RWPE2 (cell line): Measurements from ENCODE around the gene LRRK1.
"Not testable (repeated sequence)": the region's sequence is repeated elsewhere in the genome, so short reads cannot be mapped to it uniquely, and the experiment has no call there.

Experiments used
- ATAC-seq: fragments of 200-7000 bp; cut with Tn5 transposase; 3 replicates; pipeline ENCODE4 v1.9.1; 2021; ENCODE audit warnings: low read depth
- DNase-seq: peaks from one replicate; pipeline ENCODE4 v3.0.0-alpha.2; 2020; ENCODE audit warnings: low spot score
- H3K27ac ChIP-seq: fragments of 450-650 bp; 2 replicates; pipeline ENCODE4 v1.5.1; 2017; ENCODE audit warnings: mild to moderate bottlenecking; ENCODE audit not compliant: poor library complexity, severe bottlenecking
- H3K27me3 ChIP-seq: fragments of 250-450 bp; sonication (Bioruptor Pico); 2 replicates; pipeline ENCODE4 v1.5.1; 2021; ENCODE audit warnings: mild to moderate bottlenecking, moderate library complexity; ENCODE audit not compliant: insufficient read depth, poor library complexity, severe bottlenecking
- H3K36me3 ChIP-seq: fragments of 250-450 bp; sonication (Bioruptor Pico); 2 replicates; pipeline ENCODE4 v1.5.1; 2020; ENCODE audit warnings: low read depth, mild to moderate bottlenecking, moderate library complexity
- H3K4me1 ChIP-seq: fragments of 250-450 bp; sonication (Bioruptor Pico); 2 replicates; pipeline ENCODE4 v1.5.1; 2021; ENCODE audit warnings: mild to moderate bottlenecking, moderate library complexity; ENCODE audit not compliant: insufficient read depth, poor library complexity, severe bottlenecking
- H3K4me3 ChIP-seq: fragments of 250-450 bp; sonication (Bioruptor Pico); 2 replicates; pipeline ENCODE4 v1.5.1; 2021; ENCODE audit warnings: mild to moderate bottlenecking, moderate library complexity; ENCODE audit not compliant: severe bottlenecking
- H3K9me3 ChIP-seq: fragments of 250-450 bp; sonication (Bioruptor Pico); 2 replicates; pipeline ENCODE4 v1.5.1; 2021; ENCODE audit warnings: mild to moderate bottlenecking, moderate library complexity; ENCODE audit not compliant: severe bottlenecking
- CTCF ChIP-seq: fragments of 450-650 bp; IDR thresholded peaks from one replicate; pipeline ENCODE4 v1.5.1; 2017; ENCODE audit warnings: mild to moderate bottlenecking, moderate library complexity; ENCODE audit not compliant: poor library complexity, severe bottlenecking

The LRRK1 gene

DNA sequence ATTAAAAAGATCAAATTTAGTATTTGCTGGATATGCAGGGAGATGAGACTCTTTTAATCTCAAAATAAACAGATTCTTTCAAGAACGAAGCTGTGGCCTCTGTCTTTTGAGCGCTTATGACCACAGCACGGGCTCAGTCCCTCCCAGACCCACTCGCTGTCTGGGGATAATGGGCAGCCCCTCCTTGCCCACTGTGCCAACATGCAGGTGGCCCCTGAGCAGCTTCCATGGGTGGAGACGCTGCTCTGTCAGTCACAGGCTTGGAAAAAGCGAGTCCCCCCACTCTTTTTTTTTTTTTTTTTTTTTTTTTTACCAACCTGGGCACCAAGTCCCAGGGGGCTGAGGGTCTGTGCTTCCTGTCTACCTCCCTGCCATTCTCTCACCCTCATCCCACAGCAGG, 150.9 kb downstream of the LRRK1 start:
- Histone ChIP-seq H3K4me3 (no peak overlapping the region), H3K9me3 (no peaks in the 10 kb centered on the region), H3K27me3 (no peaks in the 10 kb centered on the region), H3K27ac (peak overlapping the region; percentile 81), H3K4me1 (peaks cover 29% of the 10 kb centered on the region), H3K36me3 (0 out of 2 replicates have a peak, but pooled peaks cover 3% of the 10 kb centered on the region)
- DNase-seq (peak; percentile 38), ATAC-seq (no peak)
- TF ChIP-seq CTCF: no peak

DNA sequence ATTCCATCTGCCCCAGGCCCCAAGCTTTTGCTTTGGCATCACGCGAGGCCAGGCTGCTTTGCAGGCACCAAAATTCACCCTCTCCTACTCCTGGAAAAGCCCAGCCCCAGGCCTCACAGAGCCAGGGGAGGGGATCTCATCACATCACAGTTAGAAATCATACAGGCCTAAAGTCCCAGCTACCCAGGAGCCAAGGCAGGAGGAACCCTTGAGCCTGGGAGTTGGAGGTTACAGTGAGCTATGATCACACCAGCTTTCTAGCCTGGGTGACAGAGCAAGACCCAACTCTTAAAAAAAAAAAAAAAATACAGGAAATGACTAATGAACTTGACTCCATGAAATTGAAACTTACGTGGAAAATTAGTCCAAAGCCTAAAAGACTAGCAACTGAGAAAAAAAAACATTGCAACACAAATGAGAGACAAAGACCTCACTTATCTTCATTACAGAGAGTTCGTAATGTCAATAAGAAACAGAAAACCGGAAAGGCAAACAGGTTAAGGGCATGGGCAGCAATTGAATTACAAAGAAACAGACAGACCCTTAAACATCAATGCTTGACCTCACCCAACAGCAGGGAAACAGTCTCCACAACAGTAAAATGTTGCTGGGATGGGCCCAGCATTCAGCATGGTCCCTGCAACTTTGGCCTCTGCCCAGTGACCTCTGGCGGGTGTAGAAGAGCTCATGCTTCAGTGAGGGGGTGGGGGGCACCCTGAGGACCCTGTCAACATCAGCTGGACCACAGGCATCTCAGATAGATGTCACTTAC, 151.5 kb downstream of the LRRK1 start:
- peak overlapping the region; percentile 81 for H3K27ac ChIP-seq
- H3K4me3 ChIP-seq: no peak overlapping the region
- no peaks in the 10 kb centered on the region for H3K9me3 ChIP-seq
- H3K36me3 ChIP-seq: 0 out of 2 replicates have a peak, but pooled peaks cover 3% of the 10 kb centered on the region
- DNase-seq (peak; percentile 52), ATAC-seq (peak; percentile 70)
- no peaks in the 10 kb centered on the region for H3K27me3 ChIP-seq
- no peak for TF ChIP-seq CTCF
- peaks cover 29% of the 10 kb centered on the region for H3K4me1 ChIP-seq

DNA sequence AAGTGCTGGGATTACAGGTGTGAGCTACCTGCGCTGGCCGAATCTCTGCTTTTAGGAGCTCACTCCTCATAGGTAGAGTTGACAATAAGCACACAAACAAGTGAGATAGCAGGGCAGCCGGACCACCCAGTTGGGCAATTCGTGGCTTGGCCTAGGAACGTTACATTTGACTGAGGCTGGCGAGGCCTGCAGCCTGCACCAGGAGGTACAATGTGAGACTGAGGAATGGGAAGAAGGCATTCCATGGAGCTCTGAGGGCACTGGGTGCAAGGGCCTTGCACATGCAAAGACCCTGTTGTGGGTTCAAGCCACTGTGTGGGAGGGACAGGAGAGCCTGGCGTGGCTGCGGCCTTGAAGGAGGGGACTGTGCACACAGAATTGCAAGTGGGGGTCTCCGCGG, 152.5 kb downstream of the LRRK1 start:
- H3K27me3 ChIP-seq: no peaks in the 10 kb centered on the region
- no peak for TF ChIP-seq CTCF
- no peak overlapping the region for H3K4me3 ChIP-seq
- H3K36me3 ChIP-seq: no peaks in the 10 kb centered on the region
- H3K9me3 ChIP-seq: no peaks in the 10 kb centered on the region
- peak overlapping the region; percentile 81 for H3K27ac ChIP-seq
- peaks cover 29% of the 10 kb centered on the region for H3K4me1 ChIP-seq
- DNase-seq: peak; percentile 49
- no peak for ATAC-seq

GRCh38 chr15:101072235-101072634, 153.1 kb downstream of the LRRK1 start:
- H3K4me1 ChIP-seq: peaks cover 29% of the 10 kb centered on the region
- not testable (repeated sequence) for H3K27ac ChIP-seq, H3K9me3 ChIP-seq, H3K4me3 ChIP-seq, H3K36me3 ChIP-seq, ATAC-seq, H3K27me3 ChIP-seq
- peak; percentile 19 for DNase-seq

GRCh38 chr15:101077806-101078668, 158.9 kb downstream of the LRRK1 start:
- H3K27ac ChIP-seq, H3K4me3 ChIP-seq: not testable (repeated sequence)

More at GRCh38 chr15:101077806-101078668, 158.9 kb downstream of the LRRK1 start:
- DNase-seq: peak; percentile 19
- ATAC-seq, H3K9me3 ChIP-seq, H3K4me1 ChIP-seq, H3K27me3 ChIP-seq, H3K36me3 ChIP-seq: not testable (repeated sequence)
